DMS114 treated with DMSO at 0.1 percent for 48 hours (cell line): Measurements from ENCODE around the gene COLEC12.
"Not testable (repeated sequence)": the region's sequence is repeated elsewhere in the genome, so short reads cannot be mapped to it uniquely, and the experiment has no call there.

Source experiments
- DNase-seq: peaks from one replicate; lab custom pipeline; 2025; ENCODE audit not compliant: unreplicated experiment; lab: John Stamatoyannopoulos, UW

The COLEC12 gene

DNA sequence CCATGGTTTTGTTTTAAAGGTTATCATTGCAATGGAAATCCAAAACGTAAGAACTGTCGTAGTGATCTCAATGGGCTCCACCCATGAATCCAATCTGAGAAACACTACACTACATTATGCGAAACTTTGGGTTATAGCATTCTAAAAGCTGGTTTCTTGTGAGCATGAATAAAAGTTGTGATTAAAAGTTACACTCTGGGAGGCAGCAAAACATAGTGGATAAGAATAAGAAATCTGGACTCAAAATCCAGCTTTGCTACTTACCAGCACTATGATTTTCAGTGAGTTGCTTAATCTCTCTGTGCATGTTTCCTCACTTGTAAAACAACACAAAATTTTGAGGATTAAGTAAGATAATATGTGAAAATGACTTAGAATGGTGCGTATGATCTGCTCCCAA lies 207.0 kb downstream of the COLEC12 start:
- no peak for DNase-seq

DNA sequence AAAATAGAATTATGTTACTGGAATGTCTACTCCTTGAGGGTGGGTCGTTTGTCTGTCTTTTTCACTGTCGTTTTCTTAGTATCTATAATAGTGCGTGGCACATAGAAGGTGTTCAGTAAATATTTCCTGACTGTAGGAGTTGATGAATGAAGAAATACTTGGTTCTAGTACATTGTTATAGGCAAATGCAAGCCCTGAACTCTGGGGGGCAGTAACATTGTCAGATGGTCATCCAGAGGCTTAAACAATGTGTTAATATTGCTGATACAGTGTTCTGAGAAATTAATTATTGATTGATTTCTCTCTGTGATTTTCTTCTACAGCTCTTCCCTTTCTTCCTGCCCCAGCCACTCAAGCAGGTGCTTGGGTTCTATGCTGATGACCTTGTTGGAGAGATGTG lies 208.2 kb downstream of the COLEC12 start:
- no peak for DNase-seq

DNA sequence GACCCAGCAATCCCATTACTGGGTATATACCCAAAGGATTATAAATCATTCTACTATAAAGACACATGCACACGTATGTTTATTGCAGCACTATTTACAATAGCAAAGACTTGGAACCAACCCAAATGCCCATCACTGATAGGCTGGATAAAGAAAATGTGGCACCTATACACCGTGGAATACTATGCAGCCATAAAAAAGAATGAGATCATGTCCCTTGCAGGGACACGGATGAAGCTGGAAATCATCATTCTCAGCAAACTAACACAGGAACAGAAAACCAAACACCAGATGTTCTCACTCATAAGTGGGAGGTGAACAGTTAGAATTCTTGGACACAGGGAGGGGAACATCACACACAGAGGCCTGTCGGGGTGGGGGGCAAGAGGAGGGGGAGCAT lies 210.5 kb downstream of the COLEC12 start:
- DNase-seq, result not testable (repeated sequence)

DNA sequence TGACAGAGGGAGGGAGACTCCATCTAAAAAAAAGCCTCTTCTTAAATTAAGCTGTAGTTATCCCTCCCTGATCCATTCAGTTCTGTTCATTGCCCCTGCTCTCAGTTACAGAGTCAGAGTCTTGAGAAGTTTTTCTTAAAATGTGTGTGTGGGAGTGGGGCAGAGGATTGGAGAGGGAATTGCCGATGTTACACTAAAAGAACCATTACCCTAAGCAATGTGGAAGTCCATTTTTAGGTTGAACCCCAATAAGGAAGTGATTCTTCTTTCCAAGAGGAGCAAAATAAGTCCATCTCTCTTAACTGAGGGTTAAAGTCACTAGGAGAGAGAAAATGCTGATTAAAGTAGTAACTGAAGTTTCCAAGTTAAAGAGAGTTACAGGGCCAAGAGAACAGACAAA lies 211.5 kb downstream of the COLEC12 start:
- DNase-seq, result no peak

DNA sequence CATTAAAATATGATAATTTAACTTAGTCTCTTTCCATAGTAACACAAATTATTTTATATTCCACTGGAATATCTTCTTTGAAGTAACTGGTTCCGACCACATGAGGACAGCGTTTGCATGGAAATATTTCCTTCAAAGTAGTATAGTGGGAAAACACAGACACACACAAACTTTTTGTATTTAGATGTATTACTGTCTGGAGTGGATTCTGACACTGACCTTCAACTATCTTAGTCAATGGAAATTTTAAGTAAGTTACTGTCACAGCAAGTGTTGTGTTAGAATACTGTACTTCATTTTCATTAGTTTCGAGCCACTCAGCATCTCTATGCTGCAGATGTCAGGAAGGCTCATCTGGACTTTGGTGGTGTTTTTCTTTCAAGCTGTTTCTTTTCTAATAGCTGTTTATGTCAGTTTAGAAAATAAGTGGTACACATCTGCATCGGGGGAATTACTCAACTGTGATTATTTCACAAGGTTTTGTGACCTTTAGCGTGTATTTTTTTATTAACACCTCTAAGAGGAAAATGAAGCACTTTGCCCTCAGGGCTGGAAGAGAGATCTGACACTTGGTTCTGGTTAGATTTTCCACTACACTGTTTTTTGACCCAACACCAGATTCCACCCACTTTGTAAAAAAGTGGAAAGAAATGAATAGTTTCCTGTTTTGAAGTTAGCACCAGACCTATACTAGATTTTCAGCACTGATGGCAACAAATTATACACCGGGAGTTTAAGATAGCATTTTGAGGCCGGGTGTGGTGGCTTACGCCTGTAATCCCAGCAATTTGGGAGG lies 213.8 kb downstream of the COLEC12 start:
- peak; percentile 9 for DNase-seq

DNA sequence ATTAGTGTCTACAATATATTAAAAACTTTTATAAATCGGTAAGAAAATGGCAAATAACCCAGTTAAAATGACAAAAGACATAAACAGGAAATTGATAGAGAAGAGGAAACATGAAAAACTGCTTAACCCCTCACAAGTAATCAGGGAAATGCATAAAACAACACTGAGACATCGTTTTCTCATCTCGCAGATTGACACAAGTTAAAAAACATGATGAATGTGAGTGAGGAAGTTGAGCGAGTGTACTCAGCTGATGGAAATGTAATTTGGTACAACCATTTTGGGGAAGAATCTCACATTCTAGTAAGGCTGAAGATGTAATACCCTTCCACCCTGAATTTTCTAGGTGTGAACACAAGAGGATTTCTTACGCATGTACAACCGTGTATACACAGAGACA lies 214.7 kb downstream of the COLEC12 start:
- no peak for DNase-seq

DNA sequence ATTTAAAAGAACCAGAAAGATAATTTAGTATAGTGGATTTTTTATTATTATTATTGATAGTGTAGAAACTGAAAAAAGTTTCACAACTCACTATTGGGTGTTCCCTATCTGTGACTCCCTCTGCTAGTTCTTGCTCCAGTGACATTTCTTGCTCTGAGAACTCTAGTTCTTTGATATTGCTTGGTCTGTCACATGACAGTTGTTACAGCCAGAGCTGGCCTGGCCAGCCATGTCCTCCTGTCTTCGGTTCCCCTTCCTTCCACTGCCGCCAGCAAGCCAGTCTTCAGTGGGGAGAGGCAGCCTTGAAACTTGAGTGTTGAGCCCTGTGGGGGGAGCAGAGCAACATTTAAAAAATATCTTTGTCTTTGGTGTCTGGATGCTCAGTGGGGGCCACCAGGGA lies 225.0 kb downstream of the COLEC12 start:
- no peak for DNase-seq

DNA sequence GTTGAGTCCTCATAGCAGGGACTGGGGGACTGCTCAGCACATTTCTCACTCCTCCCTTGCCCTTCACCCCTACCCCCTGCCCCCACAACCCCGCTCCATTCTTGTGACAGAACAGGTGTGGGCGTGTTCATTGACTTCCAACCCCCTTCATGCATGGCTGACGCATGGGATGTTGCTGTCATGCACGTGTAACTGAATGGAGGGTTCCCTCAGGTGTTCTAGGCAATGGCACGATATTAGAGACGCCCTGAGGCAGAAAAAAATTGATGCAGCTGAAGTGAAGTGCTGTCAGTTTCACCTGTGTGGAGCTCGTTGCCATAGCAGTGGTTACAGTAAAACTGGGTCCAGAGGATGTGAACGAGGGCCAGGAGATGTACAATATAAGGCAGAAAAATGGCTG lies 226.2 kb downstream of the COLEC12 start:
- DNase-seq, result no peak

DNA sequence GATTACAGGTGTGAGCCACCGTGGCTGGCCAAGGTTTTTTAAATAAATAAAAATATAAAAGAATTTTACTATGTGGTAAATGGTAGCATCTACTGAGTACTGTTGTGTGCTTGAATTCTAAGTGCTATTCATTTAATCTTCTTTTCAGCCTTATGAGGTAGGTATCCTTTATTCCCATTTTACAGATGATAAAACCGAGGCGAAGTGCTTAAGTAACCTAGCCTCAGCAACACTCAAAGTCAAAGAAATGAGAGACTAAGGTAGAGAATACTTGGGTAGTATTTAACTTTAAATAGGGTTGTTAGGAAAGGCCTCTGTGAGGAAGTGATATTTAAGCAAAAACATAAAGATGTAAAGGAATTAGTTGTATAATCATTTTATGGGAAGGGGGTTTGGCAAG lies 227.0 kb downstream of the COLEC12 start:
- no peak for DNase-seq

DNA sequence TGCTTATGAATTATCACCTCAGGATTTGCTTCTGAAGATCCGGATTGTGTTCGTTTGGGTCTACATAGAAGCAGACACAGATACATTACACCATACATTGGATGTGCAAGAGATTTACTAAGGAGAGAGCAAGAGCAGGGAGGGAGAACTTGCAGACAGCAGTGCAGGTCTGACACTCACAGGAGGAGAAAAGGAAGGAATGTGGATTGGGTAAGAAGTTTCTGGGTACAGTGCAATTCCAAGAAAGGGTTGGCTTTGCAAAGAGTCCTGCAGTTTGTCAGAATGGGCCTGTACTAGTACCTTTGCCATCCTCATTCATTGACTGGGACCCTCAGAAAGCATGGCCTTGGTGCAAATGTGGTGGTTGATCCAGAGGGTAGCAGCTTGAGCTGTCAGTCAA lies 227.9 kb downstream of the COLEC12 start:
- no peak for DNase-seq

DNA sequence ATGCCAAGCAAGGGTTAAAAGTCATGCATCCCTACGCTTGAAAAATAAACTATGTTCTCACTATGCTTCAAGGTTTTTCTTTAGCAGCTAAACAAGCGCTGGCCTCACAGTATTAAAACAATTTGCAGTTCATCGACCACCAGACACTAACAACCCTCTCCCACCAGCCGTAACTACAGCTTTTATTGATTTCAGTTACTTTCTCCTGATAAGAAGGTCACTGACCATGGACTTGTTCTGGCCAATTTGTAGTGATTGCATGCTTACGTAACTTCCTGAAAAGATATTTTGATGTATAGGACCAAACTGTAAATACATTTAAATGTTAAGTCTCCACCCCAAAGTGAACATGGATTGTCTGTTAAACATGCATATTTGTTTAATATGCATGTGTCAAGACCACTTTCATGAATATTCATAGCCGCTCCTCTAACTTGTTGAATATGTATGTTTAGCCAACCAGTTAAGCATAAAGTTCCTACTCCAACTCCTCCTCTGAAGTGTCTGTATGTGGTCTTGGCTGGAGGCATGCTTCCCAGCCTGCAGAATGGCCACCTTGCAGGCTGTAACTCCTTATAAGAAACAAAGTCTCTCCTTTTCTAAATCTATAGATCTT lies 230.9 kb downstream of the COLEC12 start:
- no peak for DNase-seq

DNA sequence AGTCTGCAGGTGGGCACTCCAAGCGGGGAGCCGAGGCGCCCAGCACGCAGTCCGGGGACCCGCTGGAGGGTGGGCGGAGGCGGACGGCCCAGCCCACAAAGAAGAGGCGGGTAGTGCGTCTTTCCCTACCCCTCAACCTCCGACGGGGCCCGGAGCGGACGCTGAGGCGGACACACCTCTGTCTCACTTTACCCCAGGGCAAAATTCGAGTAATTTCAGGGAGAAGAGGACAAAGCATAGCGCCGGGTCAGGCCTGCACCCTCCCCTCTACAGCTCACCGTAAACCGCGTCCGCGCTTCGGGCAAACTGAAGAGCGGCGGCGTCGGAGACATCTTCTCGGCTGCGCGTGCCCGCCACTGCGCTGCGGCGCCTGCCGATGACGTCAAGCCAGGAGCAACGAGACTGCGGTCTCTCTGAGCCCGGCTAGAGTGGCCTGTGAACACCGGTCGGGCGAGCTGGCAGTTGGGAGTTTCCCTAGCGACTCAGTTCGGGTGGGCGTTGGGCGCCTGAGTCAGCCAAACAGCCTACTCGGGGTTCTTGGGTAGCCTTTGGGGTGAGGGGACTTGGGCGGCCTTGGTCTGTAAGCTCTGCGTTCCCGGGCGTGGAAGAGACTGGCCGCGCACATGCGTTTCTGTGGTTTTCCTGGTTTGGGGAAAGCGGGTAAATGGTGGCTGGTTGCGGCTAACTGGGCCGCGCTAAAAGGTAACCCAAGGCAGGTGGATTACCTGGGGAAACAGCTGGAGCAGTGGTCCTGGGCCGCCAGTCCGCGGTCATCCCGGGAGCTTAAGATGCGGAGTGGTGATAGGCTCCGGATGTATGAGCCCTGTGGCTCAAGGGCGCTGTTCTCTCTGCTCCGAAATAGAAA lies 232.6 kb downstream of the COLEC12 start, which contains the start of gene THOC1:
Gene THOC1, minus strand, starts transcription at position 360 of the 865 bp plus-strand sequence. Its CDS starts 28 bp downstream, at position 332.
- DNase-seq, result peak; percentile 69

DNA sequence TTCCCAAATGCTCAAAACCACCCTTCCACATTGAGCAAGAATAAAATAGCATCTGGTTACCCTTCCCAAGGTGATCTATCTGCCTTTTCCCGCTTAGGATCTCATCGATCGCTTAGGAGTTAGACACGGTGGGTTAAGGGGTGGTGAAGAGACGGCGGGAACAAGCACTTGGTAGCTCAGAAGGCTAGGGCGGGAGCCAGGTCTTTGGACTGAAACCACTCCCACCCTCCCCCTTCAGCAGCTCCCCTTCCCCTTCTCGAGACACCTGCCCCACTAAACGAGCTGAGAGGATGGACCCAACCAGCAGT lies 233.2 kb downstream of the COLEC12 start:
- DNase-seq, result peak; percentile 43
